Fibroblast of gingiva (primary cell): ENCODE results near the gene POMGNT2.
"Not testable (repeated sequence)": the region's sequence is repeated elsewhere in the genome, so short reads cannot be mapped to it uniquely, and the experiment has no call there.

Experiments used
- DNase-seq: peaks from one replicate; pipeline ENCODE4 v3.0.0-alpha.2; 2011; ENCODE audit warnings: low read depth

Gene POMGNT2

GRCh38 chr3:43075904-43076661 is 29.8 kb downstream of the POMGNT2 start:
- no peak for DNase-seq

- no peak for DNase-seq
Measured at GRCh38 chr3:43074901-43075689, 30.8 kb downstream of the POMGNT2 start.

- DNase-seq: no peak
Measured at GRCh38 chr3:43074482-43074881, 31.4 kb downstream of the POMGNT2 start.

GRCh38 chr3:43073836-43074220 is 32.1 kb downstream of the POMGNT2 start:
- no peak for DNase-seq

- DNase-seq: no peak
Measured at GRCh38 chr3:43073116-43073835, 32.6 kb downstream of the POMGNT2 start.

- no peak for DNase-seq
Measured at GRCh38 chr3:43072361-43072760, 33.5 kb downstream of the POMGNT2 start.

- DNase-seq: no peak
Measured at GRCh38 chr3:43071313-43071893, 34.5 kb downstream of the POMGNT2 start.

- not testable (repeated sequence) for DNase-seq
Measured at GRCh38 chr3:43070670-43071069, 35.2 kb downstream of the POMGNT2 start.

GRCh38 chr3:43063114-43063513 is 42.8 kb downstream of the POMGNT2 start:
- no peak for DNase-seq

GRCh38 chr3:43062564-43063040 is 43.3 kb downstream of the POMGNT2 start:
- no peak for DNase-seq

- no peak for DNase-seq
Measured at GRCh38 chr3:43062040-43062563, 43.8 kb downstream of the POMGNT2 start.

GRCh38 chr3:43061101-43061895 is 44.6 kb downstream of the POMGNT2 start:
- DNase-seq: no peak

GRCh38 chr3:43059456-43059855 is 46.4 kb downstream of the POMGNT2 start:
- no peak for DNase-seq

- no peak for DNase-seq
Measured at GRCh38 chr3:43055806-43056770, 49.8 kb downstream of the POMGNT2 start.

- DNase-seq: no peak
Measured at GRCh38 chr3:43055393-43055792, 50.5 kb downstream of the POMGNT2 start.

GRCh38 chr3:43054754-43055153 is 51.1 kb downstream of the POMGNT2 start:
- DNase-seq: no peak

GRCh38 chr3:43053291-43053690 is 52.6 kb downstream of the POMGNT2 start:
- DNase-seq: no peak

- DNase-seq: no peak
Measured at GRCh38 chr3:43048470-43048869, 57.4 kb downstream of the POMGNT2 start.

- no peak for DNase-seq
Measured at GRCh38 chr3:43046583-43046982, 59.3 kb downstream of the POMGNT2 start.

- not testable (repeated sequence) for DNase-seq
Measured at GRCh38 chr3:43045079-43045478, 60.8 kb downstream of the POMGNT2 start.
